ENCODE data around the gene BCAS4.

- TF ChIP-seq ZBTB17 (tag by site-specific recombination; IDR thresholded peaks at IDR 0.05) (no peak), ZNF501 (tag by site-specific recombination; IDR thresholded peaks at IDR 0.05) (no peak), ZBTB20 (tag by site-specific recombination; IDR thresholded peaks at IDR 0.05) (no peak), ZNF184 (tag by site-specific recombination; IDR thresholded peaks at IDR 0.05) (no peak), CTCF (tag by site-specific recombination; IDR thresholded peaks at IDR 0.05) (no peak), ZBTB8A (tag by site-specific recombination; IDR thresholded peaks at IDR 0.05) (no peak), ZBTB49 (tag by site-specific recombination; IDR thresholded peaks at IDR 0.05; ENCODE audit: low read depth) (no peak)
Observed at GRCh38 chr20:50911716-50912115, 116.9 kb downstream of the BCAS4 start.
